GM12878 (cell line): ENCODE results near the gene REXO1. TPM values are rescaled to one million over a fixed set of nuclear protein-coding genes. Genes with fewer than 3 reads are reported as not detected.
A peak's percentile ranks its signal among the peaks of the same experiment; 100 is the strongest.

ENCODE experiments used
- ETV6 ChIP-seq, 2 experiments: fragments of 450-650 bp in 1 of 2; IDR thresholded peaks in 1 of 2; conservative IDR thresholded peaks in 1 of 2; 2 replicates each; pipeline ENCODE4 v1.6.1; 2014; ENCODE audit warnings: antibody characterized with exemption in 1 of 2, borderline replicate concordance in 1 of 2, low read depth in 1 of 2, mild to moderate bottlenecking in 1 of 2, moderate library complexity in 1 of 2
- GATAD2B ChIP-seq: fragments of 450-650 bp; conservative IDR thresholded peaks from 2 replicates; pipeline ENCODE4 v1.6.1; 2017; ENCODE audit warnings: low read depth, mild to moderate bottlenecking, moderate library complexity
- POLR2A ChIP-seq: IDR thresholded peaks from 2 replicates; pipeline ENCODE4 v1.6.1; 2011; ENCODE audit warnings: low read depth, mild to moderate bottlenecking, low read length
- SMC3 ChIP-seq: IDR thresholded peaks from 2 replicates; pipeline ENCODE4 v1.6.1; 2011; ENCODE audit warnings: low read length, improper control_type of control experiment, borderline replicate concordance
- SUPT20H ChIP-seq: IDR thresholded peaks from 2 replicates; pipeline ENCODE4 v1.6.1; 2011; ENCODE audit warnings: low read depth, mild to moderate bottlenecking, low read length, moderate library complexity, borderline replicate concordance; ENCODE audit not compliant: control insufficient read depth
- TAF1 ChIP-seq: IDR thresholded peaks from 2 replicates; pipeline ENCODE4 v1.6.1; 2011; ENCODE audit warnings: mild to moderate bottlenecking, low read depth, low read length, borderline replicate concordance
- ZNF274 ChIP-seq: IDR thresholded peaks from one replicate; pipeline ENCODE4 v1.8.0; 2011; ENCODE audit not compliant: insufficient read length, insufficient read depth
- polyA plus RNA-seq, 11 experiments: library from polyadenylated mRNA; depleted of rRNA in 4 of 11; unstranded in 6 of 11; stranded (reverse) in 5 of 11; fragments of >200 nt; fragmentation: Nextera tagmentation in 4 of 11; fragmentation: Illumina TruSeq in 1 of 11; extraction: Ambion mirVana in 4 of 11; extraction: Trizol in 1 of 11; gene quantifications; 1 replicate in 1 of 11; 2 replicates in 10 of 11; pipeline versions ENCODE4 v1.2.1 to v1.2.3, GENCODE V29; 2011 to 2016; ENCODE audit warnings: inconsistent platforms in 2 of 11, missing spikeins in 2 of 11, low read depth in 1 of 11
- total RNA-seq, 4 experiments: library from RNA; depleted of rRNA in 3 of 4; stranded (reverse); fragments of >200 nt in 3 of 4; fragmentation: Illumina TruSeq in 1 of 4; extraction: Trizol in 1 of 4; gene quantifications; 2 replicates each; pipeline versions ENCODE4 v1.2.1 to v1.2.3, GENCODE V29; 2013 to 2021
- TF ChIP-seq, protein P1 (sequence below): fragments of 450-650 bp; IDR thresholded peaks from 2 replicates; pipeline ENCODE4 v1.6.1; 2017; ENCODE audit warnings: mild to moderate bottlenecking
- TF ChIP-seq, protein P2 (sequence below): IDR thresholded peaks from 2 replicates; pipeline ENCODE4 v1.6.1; 2012; ENCODE audit warnings: low read length, inconsistent platforms

REXO1 gene
- total and polyA plus RNA-seq, 10 of the 15 experiments (the other 5 are each of a cell fraction or from before 2014, with no cell fraction given): 0.03 to 45.2 (median 8.4) TPM

DNA sequence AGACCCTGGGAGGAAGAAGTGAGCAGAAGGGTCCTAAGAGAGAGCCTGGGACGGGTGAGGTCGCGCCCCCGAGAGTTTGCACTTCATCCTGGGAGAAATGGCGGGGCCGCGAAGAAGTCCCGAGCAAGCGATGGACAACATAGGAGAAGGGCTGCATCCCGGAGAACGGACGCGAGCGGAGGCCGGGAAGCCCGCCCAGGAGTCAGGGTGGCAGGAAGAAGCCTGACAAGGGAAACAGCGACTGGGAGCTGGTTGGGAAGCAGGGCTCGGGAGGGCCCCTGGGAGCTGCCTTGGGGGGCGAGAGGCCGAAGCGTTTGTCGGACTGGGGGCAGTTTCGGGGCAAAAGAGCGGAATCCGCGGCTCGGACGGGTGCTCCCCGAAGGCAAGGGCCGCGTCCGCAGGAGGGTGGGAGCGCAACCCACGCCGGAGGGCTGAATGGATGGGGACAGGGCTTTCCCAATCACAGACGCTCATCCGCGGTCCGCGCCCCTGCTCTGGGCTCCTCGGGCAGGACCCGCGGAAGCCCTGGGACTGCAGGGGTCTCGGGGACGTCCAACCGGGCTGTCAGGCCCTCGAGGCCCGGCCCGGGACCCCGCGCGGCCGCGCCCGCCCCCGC is 36.5 kb upstream of the REXO1 start (continued):
- TF ChIP-seq ZNF274 (no peak), ETV6 (conservative IDR thresholded peaks at IDR 0.05 in 1 of 2, IDR thresholded peaks at IDR 0.05 in 1 of 2; ENCODE audit: borderline replicate concordance in 1 of 2, low read depth in 1 of 2) (no peak), POLR2A (peak; percentile 67), SUPT20H (no peak), TAF1 (no peak), GATAD2B (0 out of 2 replicates have a peak, but pooled peaks have one; percentile 35), SMC3 (no peak)
- TF ChIP-seq, protein P1, sequence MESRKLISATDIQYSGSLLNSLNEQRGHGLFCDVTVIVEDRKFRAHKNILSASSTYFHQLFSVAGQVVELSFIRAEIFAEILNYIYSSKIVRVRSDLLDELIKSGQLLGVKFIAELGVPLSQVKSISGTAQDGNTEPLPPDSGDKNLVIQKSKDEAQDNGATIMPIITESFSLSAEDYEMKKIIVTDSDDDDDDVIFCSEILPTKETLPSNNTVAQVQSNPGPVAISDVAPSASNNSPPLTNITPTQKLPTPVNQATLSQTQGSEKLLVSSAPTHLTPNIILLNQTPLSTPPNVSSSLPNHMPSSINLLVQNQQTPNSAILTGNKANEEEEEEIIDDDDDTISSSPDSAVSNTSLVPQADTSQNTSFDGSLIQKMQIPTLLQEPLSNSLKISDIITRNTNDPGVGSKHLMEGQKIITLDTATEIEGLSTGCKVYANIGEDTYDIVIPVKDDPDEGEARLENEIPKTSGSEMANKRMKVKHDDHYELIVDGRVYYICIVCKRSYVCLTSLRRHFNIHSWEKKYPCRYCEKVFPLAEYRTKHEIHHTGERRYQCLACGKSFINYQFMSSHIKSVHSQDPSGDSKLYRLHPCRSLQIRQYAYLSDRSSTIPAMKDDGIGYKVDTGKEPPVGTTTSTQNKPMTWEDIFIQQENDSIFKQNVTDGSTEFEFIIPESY: no peak
- TF ChIP-seq, protein P2, sequence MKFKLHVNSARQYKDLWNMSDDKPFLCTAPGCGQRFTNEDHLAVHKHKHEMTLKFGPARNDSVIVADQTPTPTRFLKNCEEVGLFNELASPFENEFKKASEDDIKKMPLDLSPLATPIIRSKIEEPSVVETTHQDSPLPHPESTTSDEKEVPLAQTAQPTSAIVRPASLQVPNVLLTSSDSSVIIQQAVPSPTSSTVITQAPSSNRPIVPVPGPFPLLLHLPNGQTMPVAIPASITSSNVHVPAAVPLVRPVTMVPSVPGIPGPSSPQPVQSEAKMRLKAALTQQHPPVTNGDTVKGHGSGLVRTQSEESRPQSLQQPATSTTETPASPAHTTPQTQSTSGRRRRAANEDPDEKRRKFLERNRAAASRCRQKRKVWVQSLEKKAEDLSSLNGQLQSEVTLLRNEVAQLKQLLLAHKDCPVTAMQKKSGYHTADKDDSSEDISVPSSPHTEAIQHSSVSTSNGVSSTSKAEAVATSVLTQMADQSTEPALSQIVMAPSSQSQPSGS: no peak
